ENCODE results near the gene ZNF226.

DNA sequence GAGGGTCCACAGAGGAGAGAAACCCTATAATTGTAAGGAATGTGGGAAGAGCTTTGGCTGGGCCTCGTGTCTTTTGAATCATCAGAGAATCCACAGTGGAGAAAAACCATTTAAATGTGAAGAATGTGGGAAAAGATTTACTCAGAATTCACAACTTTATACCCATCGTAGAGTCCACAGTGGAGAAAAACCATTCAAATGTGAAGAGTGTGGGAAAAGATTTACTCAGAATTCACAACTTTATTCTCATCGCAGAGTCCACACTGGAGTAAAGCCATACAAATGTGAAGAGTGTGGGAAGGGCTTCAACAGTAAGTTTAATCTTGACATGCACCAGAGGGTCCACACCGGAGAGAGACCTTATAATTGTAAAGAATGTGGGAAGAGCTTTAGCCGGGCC is 32.9 kb upstream of the ZNF226 start:
- TF ChIP-seq, protein P1, sequence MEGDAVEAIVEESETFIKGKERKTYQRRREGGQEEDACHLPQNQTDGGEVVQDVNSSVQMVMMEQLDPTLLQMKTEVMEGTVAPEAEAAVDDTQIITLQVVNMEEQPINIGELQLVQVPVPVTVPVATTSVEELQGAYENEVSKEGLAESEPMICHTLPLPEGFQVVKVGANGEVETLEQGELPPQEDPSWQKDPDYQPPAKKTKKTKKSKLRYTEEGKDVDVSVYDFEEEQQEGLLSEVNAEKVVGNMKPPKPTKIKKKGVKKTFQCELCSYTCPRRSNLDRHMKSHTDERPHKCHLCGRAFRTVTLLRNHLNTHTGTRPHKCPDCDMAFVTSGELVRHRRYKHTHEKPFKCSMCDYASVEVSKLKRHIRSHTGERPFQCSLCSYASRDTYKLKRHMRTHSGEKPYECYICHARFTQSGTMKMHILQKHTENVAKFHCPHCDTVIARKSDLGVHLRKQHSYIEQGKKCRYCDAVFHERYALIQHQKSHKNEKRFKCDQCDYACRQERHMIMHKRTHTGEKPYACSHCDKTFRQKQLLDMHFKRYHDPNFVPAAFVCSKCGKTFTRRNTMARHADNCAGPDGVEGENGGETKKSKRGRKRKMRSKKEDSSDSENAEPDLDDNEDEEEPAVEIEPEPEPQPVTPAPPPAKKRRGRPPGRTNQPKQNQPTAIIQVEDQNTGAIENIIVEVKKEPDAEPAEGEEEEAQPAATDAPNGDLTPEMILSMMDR (IDR thresholded peaks at IDR 0.05; ENCODE audit: low read length): no peak
- TF ChIP-seq EZH2 (optimal IDR thresholded peaks at IDR 0.05; ENCODE audit: low read depth, low read length): no peak
